ENCODE data around the gene ARHGAP6. TPM values are rescaled to one million over a fixed set of nuclear protein-coding genes. Genes with fewer than 3 reads are reported as not detected.
A peak's percentile ranks its signal among the peaks of the same experiment; 100 is the strongest.

The ARHGAP6 gene
- total and polyA plus RNA-seq, 9 of the 15 experiments (the other 6 are each of a cell fraction or from before 2014, with no cell fraction given), result 12.5 to 63.6 (median 41.8) TPM

- TF ChIP-seq ZFP36 (IDR thresholded peaks at IDR 0.05; ENCODE audit: low read depth, low read length, partially characterized antibody), result peak; percentile 33
- TF ChIP-seq CBFA2T3 (IDR thresholded peaks at IDR 0.05), result peak; percentile 38
- no peak for TF ChIP-seq ZNF79 (CRISPR knock-in tag; IDR thresholded peaks at IDR 0.05; ENCODE audit: low read depth)
- peak; percentile 1; the same call in 1 of the 2 replicates for TF ChIP-seq MEF2D (tag; conservative IDR thresholded peaks at IDR 0.05; ENCODE audit: low read depth)
- TF ChIP-seq PML (IDR thresholded peaks at IDR 0.05; ENCODE audit: low read length), result peak; percentile 25; the same call in 1 of the 2 replicates
- TF ChIP-seq IRF9 (tag; IDR thresholded peaks at IDR 0.05), result no peak
- no peak for TF ChIP-seq DLX4 (CRISPR knock-in tag; IDR thresholded peaks at IDR 0.05)
- no peak for TF ChIP-seq TRIM24 (IDR thresholded peaks at IDR 0.05)
- TF ChIP-seq ZFP1 (CRISPR knock-in tag; IDR thresholded peaks at IDR 0.05), result no peak
- TF ChIP-seq ASH1L (IDR thresholded peaks at IDR 0.05; ENCODE audit: borderline replicate concordance, low read depth, partially characterized antibody), result no peak
- no peak for TF ChIP-seq POLR2AphosphoS2 (IDR thresholded peaks at IDR 0.05; ENCODE audit: low read length)
- TF ChIP-seq CTCFL (IDR thresholded peaks at IDR 0.05; ENCODE audit: borderline replicate concordance, insufficient read depth, low read depth, low read length, poor library complexity, severe bottlenecking), result no peak
- TF ChIP-seq GTF2E2 (tag; IDR thresholded peaks at IDR 0.05), result peak; percentile 75
- peak; percentile 54; the same call in 1 of the 2 replicates for TF ChIP-seq ZNF644 (tag; IDR thresholded peaks at IDR 0.05; ENCODE audit: low read depth)
- TF ChIP-seq ZNF134 (CRISPR knock-in tag; conservative IDR thresholded peaks at IDR 0.05), result no peak
- no peak for TF ChIP-seq ZNF586 (CRISPR knock-in tag; conservative IDR thresholded peaks at IDR 0.05)
- TF ChIP-seq ILF3 (IDR thresholded peaks at IDR 0.05; ENCODE audit: borderline replicate concordance), result no peak
- TF ChIP-seq ZNF717 (CRISPR knock-in tag; IDR thresholded peaks at IDR 0.05), result no peak
- no peak for TF ChIP-seq ZMIZ1 (IDR thresholded peaks at IDR 0.05; ENCODE audit: low read depth in 2 of 2, low read length in 2 of 2)
- TF ChIP-seq BHLHE40 (IDR thresholded peaks at IDR 0.05; ENCODE audit: low read length), result no peak
- TF ChIP-seq ZNF589 (CRISPR knock-in tag; IDR thresholded peaks at IDR 0.05; ENCODE audit: low read depth), result 0 out of 2 replicates have a peak, but pooled peaks have one; percentile 9
- 0 out of 2 replicates have a peak, but pooled peaks have one; percentile 9 for TF ChIP-seq NCOR1 (IDR thresholded peaks at IDR 0.05)
- no peak for TF ChIP-seq OTX1 (CRISPR knock-in tag; IDR thresholded peaks at IDR 0.05)
Observed at GRCh38 chrX:11352296-11352741, 313.4 kb downstream of the ARHGAP6 start (continued).
